K562 (cell line): ENCODE data around the gene MPI. TPM values are rescaled to one million over a fixed set of nuclear protein-coding genes. Genes with fewer than 3 reads are reported as not detected.
A peak's percentile ranks its signal among the peaks of the same experiment; 100 is the strongest.

Source experiments
- DMBX1 ChIP-seq: fragments of 250-450 bp; sonication (Bioruptor Pico); IDR thresholded peaks from 2 replicates; pipeline ENCODE4 v1.8.0; 2022; ENCODE audit warnings: inconsistent platforms, mild to moderate bottlenecking, moderate library complexity, borderline replicate concordance
- HOXB6 ChIP-seq: fragments of 250-450 bp; sonication (Bioruptor Pico); IDR thresholded peaks from 2 replicates; pipeline ENCODE4 v1.5.1; 2022; ENCODE audit warnings: mild to moderate bottlenecking, borderline replicate concordance
- NFXL1 ChIP-seq: fragments of 450-650 bp; formaldehyde crosslinking; IDR thresholded peaks from 2 replicates; pipeline ENCODE4 v1.4.0; 2021; ENCODE audit warnings: mild to moderate bottlenecking
- PPARD ChIP-seq: fragments of 250-450 bp; sonication (Bioruptor Pico); IDR thresholded peaks from 2 replicates; pipeline ENCODE4 v1.8.0; 2022; ENCODE audit warnings: inconsistent platforms, mild to moderate bottlenecking, moderate library complexity
- REST ChIP-seq, 2 experiments: fragments of 450-650 bp; formaldehyde crosslinking in 1 of 2; IDR thresholded peaks; 2 replicates each; pipeline versions ENCODE4 v1.4.0 to v1.6.1; 2014 to 2020; ENCODE audit warnings: mild to moderate bottlenecking in 2 of 2, borderline replicate concordance in 1 of 2, low read depth in 1 of 2
- SETDB1 ChIP-seq: IDR thresholded peaks from one replicate; pipeline ENCODE4 v1.6.1; 2012; ENCODE audit warnings: low read length, control low read depth, inconsistent platforms
- ZBTB17 ChIP-seq: fragments of 450-650 bp; formaldehyde crosslinking; IDR thresholded peaks from 2 replicates; pipeline ENCODE4 v1.4.0; 2020; ENCODE audit warnings: mild to moderate bottlenecking
- ZNF184 ChIP-seq: sonication (generic); formaldehyde crosslinking; IDR thresholded peaks from 2 replicates; pipeline ENCODE4 v1.5.0; 2020; ENCODE audit warnings: missing genetic modification reagents
- ZNF280A ChIP-seq: fragments of 450-650 bp; IDR thresholded peaks from 2 replicates; pipeline ENCODE4 v1.6.1; 2018; ENCODE audit warnings: mild to moderate bottlenecking, low read depth; ENCODE audit not compliant: partially characterized antibody
- ZNF3 ChIP-seq: fragments of 250-450 bp; sonication (Bioruptor Pico); IDR thresholded peaks from 2 replicates; pipeline ENCODE4 v1.5.0; 2021; ENCODE audit warnings: mild to moderate bottlenecking, moderate library complexity
- ZNF398 ChIP-seq: fragments of 250-450 bp; sonication (Bioruptor Pico); IDR thresholded peaks from 2 replicates; pipeline ENCODE4 v1.8.0; 2021; ENCODE audit warnings: moderate library complexity, mild to moderate bottlenecking, inconsistent platforms
- ZNF740 ChIP-seq, 3 experiments: fragments of 200-800 bp in 1 of 3; sonication (Bioruptor generic) in 1 of 3; sonication (generic) in 1 of 3; formaldehyde crosslinking in 1 of 3; IDR thresholded peaks; 2 replicates each; pipeline versions ENCODE4 v1.6.1 to v1.8.0; 2016 to 2022; ENCODE audit warnings: mild to moderate bottlenecking in 2 of 3, missing compliant biosample characterization in 2 of 3, missing genetic modification characterization in 2 of 3, missing genetic modification reagents in 1 of 3
- ZNF764 ChIP-seq: fragments of 250-450 bp; sonication (Bioruptor Pico); IDR thresholded peaks from 2 replicates; pipeline ENCODE4 v1.4.0; 2020; ENCODE audit warnings: low read depth, mild to moderate bottlenecking, moderate library complexity
- polyA plus RNA-seq, 8 experiments: library from polyadenylated mRNA; depleted of rRNA in 4 of 8; stranded (reverse) in 5 of 8; unstranded in 3 of 8; fragments of >200 nt; fragmentation: Nextera tagmentation in 2 of 8; fragmentation: Illumina TruSeq in 1 of 8; extraction: Ambion mirVana in 2 of 8; extraction: Trizol in 1 of 8; gene quantifications; 2 replicates each; pipeline versions ENCODE4 v1.2.1 to v1.2.3, GENCODE V29; 2011 to 2014; ENCODE audit warnings: inconsistent platforms in 1 of 8, missing spikeins in 1 of 8
- total RNA-seq, 7 experiments: library from RNA; depleted of rRNA in 6 of 7; stranded (reverse); fragments of >200 nt in 6 of 7; fragmentation: Illumina TruSeq in 2 of 7; extraction: Trizol in 2 of 7; gene quantifications; 2 replicates each; pipeline versions ENCODE4 v1.2.1 to v1.2.3, GENCODE V29; 2011 to 2021; ENCODE audit warnings: low replicate concordance in 1 of 7

The MPI gene
- total and polyA plus RNA-seq, 9 of the 15 experiments (the other 6 are each of a cell fraction or from before 2014, with no cell fraction given), result 30.7 to 105 (median 40.5) TPM

- no peak for TF ChIP-seq ZNF398 (CRISPR knock-in tag)
- no peak for TF ChIP-seq DMBX1 (CRISPR knock-in tag)
- no peak for TF ChIP-seq SETDB1
- TF ChIP-seq ZNF764 (CRISPR knock-in tag), result no peak
- no peak for TF ChIP-seq REST (IDR thresholded peaks at IDR 0.05; ENCODE audit: borderline replicate concordance)
- TF ChIP-seq REST (CRISPR knock-in tag; IDR thresholded peaks at IDR 0.05; ENCODE audit: low read depth), result 0 out of 2 replicates have a peak, but pooled peaks have one; percentile 32
- TF ChIP-seq HOXB6 (CRISPR knock-in tag), result no peak
- TF ChIP-seq ZNF740 (CRISPR knock-in tag; IDR thresholded peaks at IDR 0.05), result peak; percentile 93
- peak in 1 of 2 experiments; percentile 97; a peak in 2 of 4 replicates for TF ChIP-seq ZNF740 (tag; IDR thresholded peaks at IDR 0.05)
- no peak for TF ChIP-seq ZBTB17 (CRISPR knock-in tag)
- TF ChIP-seq PPARD (CRISPR knock-in tag), result no peak
- TF ChIP-seq ZNF280A, result no peak
- no peak for TF ChIP-seq ZNF3 (CRISPR knock-in tag)
- no peak for TF ChIP-seq NFXL1 (CRISPR knock-in tag)
- TF ChIP-seq ZNF184, result no peak
These were observed 16.6 kb upstream of the MPI start, which contains the start of gene SCAMP2 (continued) for GRCh38 chr15:74873036-74873755.
